ENCODE measurements around the gene SCRN1.

The SCRN1 gene

GRCh38 chr7:29878081-29878688, 111.4 kb downstream of the SCRN1 start:
- Mint-ChIP-seq H3K4me3 (no peak overlapping the region), H3K9me3 (no peaks in the 10 kb centered on the region), H3K4me1 (ENCODE audit: low read depth) (peaks cover under 1% of the 10 kb centered on the region), H3K36me3 (ENCODE audit: low read depth) (no peaks in the 10 kb centered on the region), H3K27ac (no peak overlapping the region), H3K27me3 (peaks cover 9% of the 10 kb centered on the region)
- intact Hi-C loops (cut with micrococcal nuclease), result loop anchor here (1.0 to 5.0 kb wide), 2 partner anchors 43 to 184 kb away; no protein-coding TSS in a partner anchor

GRCh38 chr7:29877196-29877595, 112.4 kb downstream of the SCRN1 start:
- no peak overlapping the region for H3K27ac Mint-ChIP-seq
- no peaks in the 10 kb centered on the region for H3K36me3 Mint-ChIP-seq (ENCODE audit: low read depth)
- H3K4me3 Mint-ChIP-seq, result no peak overlapping the region
- H3K27me3 Mint-ChIP-seq, result peaks cover 2% of the 10 kb centered on the region
- intact Hi-C loops (cut with micrococcal nuclease), result loop anchor here (5.0 kb wide), 1 partner anchor 185 kb away; no protein-coding TSS in a partner anchor
- no peaks in the 10 kb centered on the region for H3K4me1 Mint-ChIP-seq (ENCODE audit: low read depth)
- no peaks in the 10 kb centered on the region for H3K9me3 Mint-ChIP-seq

GRCh38 chr7:29875741-29876140, 113.9 kb downstream of the SCRN1 start:
- intact Hi-C loops (cut with micrococcal nuclease), result loop anchor here (5.0 kb wide), 1 partner anchor 187 kb away; no protein-coding TSS in a partner anchor
- Mint-ChIP-seq H3K4me1 (ENCODE audit: low read depth) (peaks cover 6% of the 10 kb centered on the region), H3K9me3 (no peaks in the 10 kb centered on the region), H3K36me3 (ENCODE audit: low read depth) (no peaks in the 10 kb centered on the region), H3K27me3 (peaks cover 2% of the 10 kb centered on the region), H3K4me3 (no peak overlapping the region), H3K27ac (no peak overlapping the region)

GRCh38 chr7:29873644-29874294, 115.8 kb downstream of the SCRN1 start:
- peaks cover 6% of the 10 kb centered on the region for H3K4me1 Mint-ChIP-seq (ENCODE audit: low read depth)
- H3K36me3 Mint-ChIP-seq (ENCODE audit: low read depth), result no peaks in the 10 kb centered on the region
- peaks cover 2% of the 10 kb centered on the region for H3K27me3 Mint-ChIP-seq
- no peak overlapping the region for H3K27ac Mint-ChIP-seq
- H3K9me3 Mint-ChIP-seq, result no peaks in the 10 kb centered on the region
- intact Hi-C loops (cut with micrococcal nuclease), result no loop called here
- no peak overlapping the region for H3K4me3 Mint-ChIP-seq

- Mint-ChIP-seq H3K27me3 (no peaks in the 10 kb centered on the region), H3K36me3 (ENCODE audit: low read depth) (no peaks in the 10 kb centered on the region), H3K4me1 (ENCODE audit: low read depth) (peaks cover 10% of the 10 kb centered on the region), H3K9me3 (no peaks in the 10 kb centered on the region), H3K4me3 (no peak overlapping the region), H3K27ac (no peak overlapping the region)
- intact Hi-C loops (cut with micrococcal nuclease), result no loop called here
Observed at GRCh38 chr7:29871787-29872398, 117.7 kb downstream of the SCRN1 start.

All from dendritic cell treated with granulocyte-macrophage colony-stimulating factor and Interleukin-4, amounts not matched to agents 40 ng/mL and 50 ng/mL, for 4 days (primary cell).